Natural killer cell (primary cell): ENCODE data around the gene PCDHGA1. TPM values are rescaled to one million over a fixed set of nuclear protein-coding genes. Genes with fewer than 3 reads are reported as not detected.

Experiments used
- ATAC-seq, 3 donors: fragments of 150-1000 bp in 2 of 3; fragments of 200-7000 bp in 1 of 3; cut with Tn5 transposase; 1 replicate in 1 of 3; 2 replicates in 2 of 3; pipeline ENCODE4 v1.10.0; 2021; ENCODE audit warnings: mild to moderate bottlenecking in 2 of 3, moderate library complexity in 2 of 3
- DNase-seq, 2 donors: peaks; one replicate each; pipeline versions ENCODE4 v3.0.0 to v3.0.0-alpha.2; 2013 to 2021; ENCODE audit warnings: mixed read lengths in 1 of 2
- H3K27ac ChIP-seq: one replicate; pipeline ENCODE4 v1.5.1; 2013; ENCODE audit warnings: mild to moderate bottlenecking, low read length
- H3K27me3 ChIP-seq: one replicate; pipeline ENCODE4 v1.6.1; 2013; ENCODE audit warnings: low read length; ENCODE audit not compliant: control insufficient read depth, insufficient read depth
- H3K36me3 ChIP-seq: one replicate; pipeline ENCODE4 v1.6.1; 2013; ENCODE audit warnings: low read length; ENCODE audit not compliant: control insufficient read depth, insufficient read depth
- H3K4me1 ChIP-seq: one replicate; pipeline ENCODE4 v1.6.1; 2013; ENCODE audit warnings: low read length; ENCODE audit not compliant: control insufficient read depth, insufficient read depth
- H3K4me3 ChIP-seq: one replicate; pipeline ENCODE4 v1.5.1; 2013; ENCODE audit warnings: low read length
- H3K9me3 ChIP-seq: one replicate; pipeline ENCODE4 v1.6.1; 2013; ENCODE audit warnings: low read length; ENCODE audit not compliant: control insufficient read depth, insufficient read depth
- H3K27ac Mint-ChIP-seq, 2 donors: one replicate each; pipeline ENCODE4 v1.8.0; 2022; ENCODE audit warnings: mild to moderate bottlenecking in 2 of 2, mixed read lengths in 2 of 2, moderate library complexity in 1 of 2
- H3K27me3 Mint-ChIP-seq, 2 donors: one replicate each; pipeline ENCODE4 v1.8.0; 2022; ENCODE audit warnings: low read depth in 2 of 2, mixed read lengths in 2 of 2
- H3K36me3 Mint-ChIP-seq: one replicate; pipeline ENCODE4 v1.8.0; 2022; ENCODE audit warnings: mixed read lengths
- H3K4me1 Mint-ChIP-seq, 2 donors: one replicate each; pipeline ENCODE4 v1.8.0; 2022; ENCODE audit warnings: mixed read lengths in 2 of 2
- H3K4me3 Mint-ChIP-seq: one replicate; pipeline ENCODE4 v1.8.0; 2022; ENCODE audit warnings: mild to moderate bottlenecking, moderate library complexity, mixed read lengths
- H3K9me3 Mint-ChIP-seq, 2 donors: one replicate each; pipeline ENCODE4 v1.8.0; 2022; ENCODE audit warnings: mixed read lengths in 2 of 2
- CTCF ChIP-seq: fragments of 200-600 bp; IDR thresholded peaks from one replicate; pipeline ENCODE4 v1.8.0; 2022; ENCODE audit warnings: antibody characterized with exemption
- WGBS: methylation state at CpG from one replicate; pipeline ENCODE4 v1.1.7; 2013; ENCODE audit warnings: missing lambda C conversion rate; ENCODE audit not compliant: insufficient coverage; 5-methylcytosine and 5-hydroxymethylcytosine counted together
- intact Hi-C: fragments of 100-400 bp; cut with micrococcal nuclease; formaldehyde crosslinking; loops from one replicate; pipeline ENCODE4 v1.14.2; 2022
- total RNA-seq, 4 donors: library from RNA; stranded (reverse); fragments of 120-200 nt in 1 of 4; gene quantifications; one replicate each; pipeline versions ENCODE4 v1.2.3 to v1.2.4, GENCODE V29; 2013 to 2022

The PCDHGA1 gene
- total RNA-seq, 3 donors from 2014 or later (not counting 1 experiment from before 2014, with no cell fraction given): not detected

DNA sequence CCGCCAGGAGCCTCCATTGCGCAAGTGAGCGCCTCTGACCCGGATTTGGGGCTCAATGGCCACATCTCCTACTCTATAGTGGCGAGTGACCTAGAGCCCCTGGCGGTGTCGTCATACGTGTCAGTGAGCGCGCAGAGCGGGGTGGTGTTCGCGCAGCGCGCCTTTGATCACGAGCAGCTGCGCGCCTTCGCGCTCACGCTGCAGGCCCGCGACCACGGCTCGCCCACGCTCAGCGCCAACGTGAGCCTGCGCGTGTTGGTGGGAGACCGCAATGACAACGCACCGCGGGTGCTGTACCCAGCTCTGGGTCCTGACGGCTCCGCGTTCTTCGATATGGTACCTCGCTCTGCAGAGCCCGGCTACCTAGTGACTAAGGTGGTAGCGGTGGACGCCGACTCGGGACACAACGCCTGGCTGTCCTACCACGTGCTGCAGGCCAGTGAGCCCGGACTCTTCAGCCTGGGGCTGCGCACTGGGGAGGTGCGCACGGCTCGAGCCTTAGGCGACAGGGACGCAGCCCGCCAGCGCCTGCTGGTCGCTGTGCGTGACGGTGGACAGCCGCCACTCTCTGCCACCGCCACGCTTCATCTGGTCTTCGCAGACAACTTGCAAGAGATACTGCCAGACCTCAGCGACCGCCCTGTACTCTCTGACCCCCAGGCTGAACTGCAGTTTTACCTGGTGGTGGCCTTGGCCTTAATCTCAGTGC lies 79.4 kb downstream of the PCDHGA1 start:
- Mint-ChIP-seq H3K36me3 (peaks cover 31% of the 10 kb centered on the region), H3K4me3 (no peak overlapping the region), H3K4me1 (peaks cover 34 to 49% of the 10 kb centered on the region in 2 donors), H3K27ac (peak overlapping the region; percentile 70 to 82), H3K9me3 (peaks cover 2 to 7% of the 10 kb centered on the region in 2 donors), H3K27me3 (peaks cover 47 to 52% of the 10 kb centered on the region in 2 donors)
- Histone ChIP-seq H3K4me1 (peaks cover 20% of the 10 kb centered on the region), H3K9me3 (peaks cover 24% of the 10 kb centered on the region), H3K4me3 (no peak overlapping the region), H3K27me3 (peaks cover 62% of the 10 kb centered on the region), H3K27ac (no peak overlapping the region), H3K36me3 (no peaks in the 10 kb centered on the region)
- 39% methylated on average over 64 of the region's 64 CpGs for WGBS
- no peak for DNase-seq
- intact Hi-C loops: loop anchor here (5.0 kb wide), 1 partner anchor 103 kb away; no protein-coding TSS in a partner anchor
- TF ChIP-seq CTCF: no peak
- ATAC-seq: no peak

GRCh38 chr5:141411575-141411974 lies 81.3 kb downstream of the PCDHGA1 start:
- Histone ChIP-seq H3K4me3 (no peak overlapping the region), H3K27me3 (peaks cover 65% of the 10 kb centered on the region), H3K9me3 (peaks cover 21% of the 10 kb centered on the region), H3K36me3 (no peaks in the 10 kb centered on the region), H3K4me1 (peaks cover 24% of the 10 kb centered on the region), H3K27ac (peak overlapping the region; percentile 22)
- TF ChIP-seq CTCF: no peak
- peaks cover 2 to 7% of the 10 kb centered on the region in 2 donors for H3K9me3 Mint-ChIP-seq
- 49% methylated on average over 3 of the region's 3 CpGs for WGBS
- H3K27ac Mint-ChIP-seq: peak overlapping the region in 1 of 2 donors; percentile 82
- DNase-seq: no peak
- H3K36me3 Mint-ChIP-seq: peaks cover 31% of the 10 kb centered on the region
- peaks cover 34 to 54% of the 10 kb centered on the region in 2 donors for H3K4me1 Mint-ChIP-seq
- H3K27me3 Mint-ChIP-seq: peaks cover 50 to 59% of the 10 kb centered on the region in 2 donors
- peak; percentile 46 to 67 (median 67) for ATAC-seq
- H3K4me3 Mint-ChIP-seq: peak overlapping the region; percentile 67
- intact Hi-C loops: loop anchor here (5.0 kb wide), 1 partner anchor 101 kb away; no protein-coding TSS in a partner anchor

- peaks cover 52 to 60% of the 10 kb centered on the region in 2 donors for H3K27me3 Mint-ChIP-seq
- peak within 1 kb of the TSS; percentile 61 to 82 for H3K27ac Mint-ChIP-seq
- H3K36me3 Mint-ChIP-seq: peaks cover 36% of the 10 kb centered on the region
- H3K4me3 ChIP-seq: peak within 1 kb of the TSS; percentile 22
- ATAC-seq: peak; percentile 63 to 67 (median 65)
- DNase-seq: peak in 1 of 2 donors; percentile 73
- peaks cover 35 to 54% of the 10 kb centered on the region in 2 donors for H3K4me1 Mint-ChIP-seq
- intact Hi-C loops: loop anchor here (2.0 to 5.0 kb wide), 2 partner anchors 99 to 152 kb away; no protein-coding TSS in a partner anchor
- H3K27me3 ChIP-seq: peaks cover 68% of the 10 kb centered on the region
- H3K36me3 ChIP-seq: no peaks in the 10 kb centered on the region
- peak; percentile 63 for TF ChIP-seq CTCF
- H3K4me3 Mint-ChIP-seq: peak within 1 kb of the TSS; percentile 93
- H3K9me3 ChIP-seq: peaks cover 21% of the 10 kb centered on the region
- H3K27ac ChIP-seq: peak within 1 kb of the TSS; percentile 22
- 20% methylated on average over 31 of the region's 31 CpGs for WGBS
- peaks cover 2 to 9% of the 10 kb centered on the region in 2 donors for H3K9me3 Mint-ChIP-seq
- peaks cover 27% of the 10 kb centered on the region for H3K4me1 ChIP-seq
These were observed 82.7 kb downstream of the PCDHGA1 start, which contains the start of gene PCDHGA10 for GRCh38 chr5:141412854-141413539. Gene PCDHGA10 (plus strand): TSS chr5:141412987. CDS start chr5:141413176, 189 bp downstream.
